ENCODE results near the gene KDM4C. TPM values are rescaled to one million over a fixed set of nuclear protein-coding genes. Genes with fewer than 3 reads are reported as not detected.

The KDM4C gene
- polyA plus RNA-seq, 1 donor (not counting 4 experiments of a cell fraction or from before 2014, with no cell fraction given): 17.2 TPM

DNA sequence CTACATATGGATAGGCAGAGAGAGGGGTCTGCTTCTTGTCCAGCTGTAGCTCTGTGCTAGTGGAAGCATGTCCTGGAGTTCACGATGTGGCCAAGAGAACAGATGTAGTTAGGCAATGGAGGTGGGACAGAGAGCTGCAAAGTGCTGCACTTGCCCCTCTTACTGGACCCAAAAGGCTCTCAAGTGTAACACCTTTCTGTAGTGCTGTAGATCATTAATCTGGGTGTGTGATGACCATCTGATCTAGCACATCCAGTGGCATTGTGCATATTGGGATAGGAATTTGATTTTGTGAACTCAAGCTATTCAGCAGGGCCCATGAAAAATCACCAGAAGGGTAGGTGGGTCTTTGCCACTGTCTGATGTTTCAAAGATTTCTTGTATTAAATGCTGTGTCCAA, 151.4 kb downstream of the KDM4C start:
- H2AFZ ChIP-seq (ENCODE audit: control insufficient read depth, low read length): no peak overlapping the region
- no peak overlapping the region for H3K27ac ChIP-seq (ENCODE audit: control insufficient read depth, insufficient read depth, low read length)
- peaks cover 0 to 2% of the 10 kb centered on the region in 2 experiments for H3K36me3 ChIP-seq (ENCODE audit: control insufficient read depth in 2 of 2, extremely low read depth in 1 of 2, insufficient read depth in 2 of 2, low read length in 2 of 2)
- FAIRE-seq: no peak
- dilution Hi-C loops (cut with MboI; ENCODE audit: extremely low pct_ligation_motif_present, low sequenced_read_pairs): no loop called here
- no peak for DNase-seq (ENCODE audit: low read depth, low spot score)
- no peaks in the 10 kb centered on the region for H3K9me1 ChIP-seq (ENCODE audit: control insufficient read depth, extremely low read depth, insufficient read depth, low read length)
- no peaks in the 10 kb centered on the region for H3K9me3 ChIP-seq (ENCODE audit: control insufficient read depth, low read depth, low read length)
- H3K4me3 ChIP-seq (ENCODE audit: control insufficient read depth in 2 of 3, extremely low read depth in 1 of 3, insufficient read depth in 2 of 3, low read depth in 1 of 3, low read length in 3 of 3): no peak overlapping the region
- no peaks in the 10 kb centered on the region for H3K4me1 ChIP-seq (ENCODE audit: control insufficient read depth, extremely low read depth, insufficient read depth, low read length)
- no peaks in the 10 kb centered on the region for H3K27me3 ChIP-seq (ENCODE audit: control insufficient read depth, extremely low read depth, insufficient read depth, low read length)
- TF ChIP-seq, protein P1, sequence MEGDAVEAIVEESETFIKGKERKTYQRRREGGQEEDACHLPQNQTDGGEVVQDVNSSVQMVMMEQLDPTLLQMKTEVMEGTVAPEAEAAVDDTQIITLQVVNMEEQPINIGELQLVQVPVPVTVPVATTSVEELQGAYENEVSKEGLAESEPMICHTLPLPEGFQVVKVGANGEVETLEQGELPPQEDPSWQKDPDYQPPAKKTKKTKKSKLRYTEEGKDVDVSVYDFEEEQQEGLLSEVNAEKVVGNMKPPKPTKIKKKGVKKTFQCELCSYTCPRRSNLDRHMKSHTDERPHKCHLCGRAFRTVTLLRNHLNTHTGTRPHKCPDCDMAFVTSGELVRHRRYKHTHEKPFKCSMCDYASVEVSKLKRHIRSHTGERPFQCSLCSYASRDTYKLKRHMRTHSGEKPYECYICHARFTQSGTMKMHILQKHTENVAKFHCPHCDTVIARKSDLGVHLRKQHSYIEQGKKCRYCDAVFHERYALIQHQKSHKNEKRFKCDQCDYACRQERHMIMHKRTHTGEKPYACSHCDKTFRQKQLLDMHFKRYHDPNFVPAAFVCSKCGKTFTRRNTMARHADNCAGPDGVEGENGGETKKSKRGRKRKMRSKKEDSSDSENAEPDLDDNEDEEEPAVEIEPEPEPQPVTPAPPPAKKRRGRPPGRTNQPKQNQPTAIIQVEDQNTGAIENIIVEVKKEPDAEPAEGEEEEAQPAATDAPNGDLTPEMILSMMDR (optimal IDR thresholded peaks at IDR 0.05 in 1 of 3, IDR thresholded peaks at IDR 0.05 in 1 of 3, conservative IDR thresholded peaks at IDR 0.05 in 1 of 3; ENCODE audit: extremely low read depth in 1 of 3, insufficient read depth in 2 of 3, low read length in 3 of 3): no peak
- no peak for TF ChIP-seq EZH2 (IDR thresholded peaks at IDR 0.05; ENCODE audit: low read length)
- no peaks in the 10 kb centered on the region for H4K20me1 ChIP-seq (ENCODE audit: control insufficient read depth, extremely low read depth, insufficient read depth, low read length)
- no peak overlapping the region for H3K9ac ChIP-seq (ENCODE audit: control insufficient read depth, extremely low read depth, insufficient read depth, low read length)
- no peak overlapping the region for H3K4me2 ChIP-seq (ENCODE audit: control insufficient read depth, extremely low read depth, insufficient read depth, low read depth, low read length)
- no peaks in the 10 kb centered on the region for H3K79me2 ChIP-seq (ENCODE audit: control insufficient read depth, insufficient read depth, low read length)

- no peak for TF ChIP-seq EZH2 (IDR thresholded peaks at IDR 0.05; ENCODE audit: low read length)
- TF ChIP-seq, protein P1 (optimal IDR thresholded peaks at IDR 0.05 in 1 of 3, IDR thresholded peaks at IDR 0.05 in 1 of 3, conservative IDR thresholded peaks at IDR 0.05 in 1 of 3; ENCODE audit: extremely low read depth in 1 of 3, insufficient read depth in 2 of 3, low read length in 3 of 3): peak in 2 of 3 experiments; percentile 19 to 26
- Histone ChIP-seq H3K36me3 (ENCODE audit: control insufficient read depth in 2 of 2, extremely low read depth in 1 of 2, insufficient read depth in 2 of 2, low read length in 2 of 2) (no peaks in the 10 kb centered on the region), H3K27me3 (ENCODE audit: control insufficient read depth, extremely low read depth, insufficient read depth, low read length) (no peaks in the 10 kb centered on the region), H3K4me1 (ENCODE audit: control insufficient read depth, extremely low read depth, insufficient read depth, low read length) (no peaks in the 10 kb centered on the region), H3K9me3 (ENCODE audit: control insufficient read depth, low read depth, low read length) (no peaks in the 10 kb centered on the region), H3K4me3 (ENCODE audit: control insufficient read depth in 2 of 3, extremely low read depth in 1 of 3, insufficient read depth in 2 of 3, low read depth in 1 of 3, low read length in 3 of 3) (no peak overlapping the region), H2AFZ (ENCODE audit: control insufficient read depth, low read length) (no peak overlapping the region), H3K9me1 (ENCODE audit: control insufficient read depth, extremely low read depth, insufficient read depth, low read length) (no peaks in the 10 kb centered on the region), H3K79me2 (ENCODE audit: control insufficient read depth, insufficient read depth, low read length) (no peaks in the 10 kb centered on the region), H3K4me2 (ENCODE audit: control insufficient read depth, extremely low read depth, insufficient read depth, low read depth, low read length) (no peak overlapping the region), H3K27ac (ENCODE audit: control insufficient read depth, insufficient read depth, low read length) (no peak overlapping the region), H4K20me1 (ENCODE audit: control insufficient read depth, extremely low read depth, insufficient read depth, low read length) (no peaks in the 10 kb centered on the region), H3K9ac (ENCODE audit: control insufficient read depth, extremely low read depth, insufficient read depth, low read length) (no peak overlapping the region)
- FAIRE-seq: no peak
- no peak for DNase-seq (ENCODE audit: low read depth, low spot score)
- dilution Hi-C loops (cut with MboI; ENCODE audit: extremely low pct_ligation_motif_present, low sequenced_read_pairs): no loop called here
Measured at GRCh38 chr9:6910032-6910431, 152.3 kb downstream of the KDM4C start.
